GM23338 (cell line): ENCODE measurements around the gene TLR9. TPM values are rescaled to one million over a fixed set of nuclear protein-coding genes. Genes with fewer than 3 reads are reported as not detected.

ENCODE experiments used
- ATAC-seq: fragments of 200-7000 bp; cut with Tn5 transposase; 3 replicates; pipeline ENCODE4 v1.9.1; 2020
- DNase-seq: peaks from one replicate; pipeline ENCODE4 v3.0.0-alpha.2; 2015; ENCODE audit warnings: low spot score
- H2AFZ ChIP-seq: fragments of 200-600 bp; sonication (generic); 2 replicates; pipeline ENCODE4 v1.8.0; 2016; ENCODE audit warnings: antibody characterized with exemption, mild to moderate bottlenecking, moderate library complexity
- H3F3A ChIP-seq: fragments of 200-600 bp; sonication (generic); replicated peaks from 2 replicates; pipeline ENCODE4 v1.8.0; 2017; ENCODE audit warnings: antibody characterized with exemption, mixed run types, low read depth
- H3K27ac ChIP-seq: fragments of 200-600 bp; sonication (generic); 2 replicates; pipeline ENCODE4 v1.6.1; 2016; ENCODE audit warnings: low read depth
- H3K27me3 ChIP-seq: fragments of 200-600 bp; sonication (generic); 2 replicates; pipeline ENCODE4 v1.8.0; 2016; ENCODE audit warnings: mild to moderate bottlenecking, mixed run types, moderate library complexity; ENCODE audit not compliant: insufficient read depth
- H3K36me3 ChIP-seq: fragments of 200-600 bp; sonication (generic); 2 replicates; pipeline ENCODE4 v1.8.0; 2016; ENCODE audit warnings: mild to moderate bottlenecking; ENCODE audit not compliant: insufficient read depth
- H3K4me1 ChIP-seq: fragments of 200-600 bp; sonication (generic); 2 replicates; pipeline ENCODE4 v1.8.0; 2016; ENCODE audit warnings: mild to moderate bottlenecking, moderate library complexity; ENCODE audit not compliant: insufficient read depth
- H3K4me2 ChIP-seq: fragments of 200-600 bp; sonication (generic); 2 replicates; pipeline ENCODE4 v1.7.1; 2017; ENCODE audit warnings: mixed run types
- H3K4me3 ChIP-seq: fragments of 200-600 bp; sonication (generic); 2 replicates; pipeline ENCODE4 v1.6.1; 2016; ENCODE audit warnings: mixed run types
- H3K79me2 ChIP-seq: fragments of 200-600 bp; sonication (generic); replicated peaks from 2 replicates; pipeline ENCODE4 v1.8.0; 2017; ENCODE audit warnings: mild to moderate bottlenecking; ENCODE audit not compliant: insufficient read depth
- H3K9me2 ChIP-seq: fragments of 200-600 bp; sonication (generic); 2 replicates; pipeline ENCODE4 v1.8.0; 2017; ENCODE audit not compliant: insufficient read depth
- H4K20me1 ChIP-seq: fragments of 200-600 bp; sonication (generic); replicated peaks from 2 replicates; pipeline ENCODE4 v1.8.0; 2017; ENCODE audit warnings: mild to moderate bottlenecking; ENCODE audit not compliant: insufficient read depth
- H3K27ac Mint-ChIP-seq: 2 replicates; pipeline ENCODE4 v1.8.0; 2020; ENCODE audit warnings: inconsistent platforms, mild to moderate bottlenecking, moderate library complexity, mixed read lengths
- H3K27me3 Mint-ChIP-seq: 3 replicates; pipeline ENCODE4 v1.8.0; 2022; ENCODE audit warnings: low read depth, mild to moderate bottlenecking, moderate library complexity, mixed read lengths, inconsistent platforms; ENCODE audit not compliant: insufficient read depth, poor library complexity
- H3K36me3 Mint-ChIP-seq: 3 replicates; pipeline ENCODE4 v1.8.0; 2021; ENCODE audit warnings: low read depth, mild to moderate bottlenecking, inconsistent platforms, moderate library complexity, mixed read lengths
- H3K4me1 Mint-ChIP-seq: 3 replicates; pipeline ENCODE4 v1.8.0; 2020; ENCODE audit warnings: mild to moderate bottlenecking, inconsistent platforms, mixed read lengths
- H3K4me3 Mint-ChIP-seq: 3 replicates; pipeline ENCODE4 v1.8.0; 2021; ENCODE audit warnings: moderate library complexity, mild to moderate bottlenecking, inconsistent platforms, mixed read lengths
- H3K9me3 Mint-ChIP-seq: 3 replicates; pipeline ENCODE4 v1.8.0; 2020; ENCODE audit warnings: moderate library complexity, mild to moderate bottlenecking, inconsistent platforms, mixed read lengths
- CREB1 ChIP-seq: fragments of 250-450 bp; sonication (Bioruptor Pico); IDR thresholded peaks from 2 replicates; pipeline ENCODE4 v1.5.0; 2020; ENCODE audit warnings: low read depth, mild to moderate bottlenecking, moderate library complexity
- EZH2 ChIP-seq: fragments of 200-600 bp; sonication (generic); IDR thresholded peaks from one replicate; pipeline ENCODE4 v1.8.0; 2017; ENCODE audit warnings: antibody characterized with exemption, mild to moderate bottlenecking, low read depth; ENCODE audit not compliant: unreplicated experiment
- EZH2phosphoT487 ChIP-seq: fragments of 200-600 bp; sonication (generic); IDR thresholded peaks from one replicate; pipeline ENCODE4 v1.8.1; 2018; ENCODE audit warnings: antibody characterized with exemption; ENCODE audit not compliant: unreplicated experiment
- JUNB ChIP-seq: IDR thresholded peaks from one replicate; pipeline ENCODE4 v1.6.1; 2016; ENCODE audit warnings: antibody characterized with exemption; ENCODE audit not compliant: unreplicated experiment
- NANOG ChIP-seq: IDR thresholded peaks from 2 replicates; pipeline ENCODE4 v1.6.1; 2016; ENCODE audit warnings: antibody characterized with exemption, borderline replicate concordance
- POLR2AphosphoS5 ChIP-seq: IDR thresholded peaks from 2 replicates; pipeline ENCODE4 v1.6.1; 2016; ENCODE audit warnings: antibody characterized with exemption, low read depth
- STAT1 ChIP-seq: IDR thresholded peaks from one replicate; pipeline ENCODE4 v1.6.1; 2016; ENCODE audit warnings: antibody characterized with exemption; ENCODE audit not compliant: unreplicated experiment
- ZNF114 ChIP-seq: fragments of 250-450 bp; sonication (Bioruptor Pico); IDR thresholded peaks from 2 replicates; pipeline ENCODE4 v1.5.0; 2020; ENCODE audit warnings: mild to moderate bottlenecking, moderate library complexity
- ZNF331 ChIP-seq: fragments of 250-450 bp; sonication (Bioruptor Pico); IDR thresholded peaks from 2 replicates; pipeline ENCODE4 v1.5.0; 2020; ENCODE audit warnings: low read depth, mild to moderate bottlenecking, moderate library complexity
- polyA plus RNA-seq: library from polyadenylated mRNA; unstranded; fragments of >200 nt; fragmentation: Nextera tagmentation; extraction: Ambion mirVana; gene quantifications from 2 replicates; pipeline ENCODE4 v1.2.1, GENCODE V29; 2016
- total RNA-seq: library from RNA; depleted of rRNA; stranded (reverse); fragments of >200 nt; shearing (Covaris generic); gene quantifications from 2 replicates; pipeline ENCODE4 v1.2.3, GENCODE V29; 2014
- TF ChIP-seq, protein P1 (sequence below): fragments of 250-450 bp; sonication (Bioruptor Pico); IDR thresholded peaks from 2 replicates; pipeline ENCODE4 v1.5.0; 2020; ENCODE audit warnings: mild to moderate bottlenecking, moderate library complexity
- TF ChIP-seq, protein P2 (sequence below): IDR thresholded peaks from one replicate; pipeline ENCODE4 v1.6.1; 2018; ENCODE audit warnings: antibody characterized with exemption; ENCODE audit not compliant: unreplicated experiment
- TF ChIP-seq, protein P3 (sequence below): IDR thresholded peaks from 2 replicates; pipeline ENCODE4 v1.6.1; 2016; ENCODE audit warnings: antibody characterized with exemption
- TF ChIP-seq, protein P4 (sequence below), 2 experiments: fragments of 200-600 bp in 1 of 2; sonication (generic) in 1 of 2; conservative IDR thresholded peaks; 2 replicates each; pipeline versions ENCODE4 v1.5.1 to v1.6.1; 2016 to 2017; ENCODE audit warnings: antibody characterized with exemption in 2 of 2, low read depth in 2 of 2, mild to moderate bottlenecking in 2 of 2, moderate library complexity in 1 of 2

Gene TLR9
- total and polyA plus RNA-seq, 2 experiments from 2014 or later, result not detected

DNA sequence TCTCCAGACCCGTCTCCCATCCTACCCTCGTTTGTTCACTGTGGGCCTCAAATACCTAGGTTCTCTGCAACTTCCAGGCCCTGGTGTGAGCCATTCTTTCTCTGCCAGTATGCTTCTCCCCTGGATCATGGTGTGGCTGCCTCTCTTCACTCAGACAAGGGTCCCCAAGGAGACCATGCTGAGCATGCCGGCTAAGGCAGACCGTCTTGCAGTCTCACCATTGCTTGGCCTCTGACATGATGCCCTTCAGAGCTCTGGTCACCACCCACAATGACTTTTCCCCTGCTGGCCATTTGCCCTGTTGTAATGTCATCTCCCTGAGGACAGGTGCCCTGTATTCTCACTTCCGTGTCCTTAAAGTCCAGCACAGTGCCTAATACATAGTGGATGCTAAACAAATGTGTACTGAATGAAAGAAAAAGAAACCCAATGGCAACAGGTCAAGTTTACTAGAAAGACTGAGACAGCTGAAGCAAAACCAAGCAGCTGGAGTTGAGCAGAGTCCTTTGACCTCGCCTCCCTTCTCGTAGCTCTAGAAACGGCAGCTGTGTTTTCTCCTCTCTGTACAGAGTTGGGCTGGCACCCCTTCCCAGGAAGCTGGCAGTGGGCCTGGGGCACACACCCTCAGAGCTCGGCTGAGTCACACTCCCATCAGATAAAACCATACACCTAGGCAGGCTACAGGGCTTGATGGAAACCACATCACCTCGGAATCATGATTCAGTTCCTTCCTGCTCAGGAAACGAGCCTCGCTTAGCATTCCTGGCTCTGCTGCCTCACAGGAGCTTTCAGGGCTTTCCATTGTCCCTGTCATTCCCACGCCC, 8.6 kb downstream of the TLR9 start:
- peaks cover 2% of the 10 kb centered on the region; the same call in 1 of the 2 replicates for H4K20me1 ChIP-seq
- H3K4me3 Mint-ChIP-seq, result no peak overlapping the region

More for the DNA sequence above, 8.6 kb downstream of the TLR9 start:
- Mint-ChIP-seq H3K27ac (no peak overlapping the region), H3K36me3 (peaks cover 38% of the 10 kb centered on the region), H3K9me3 (no peaks in the 10 kb centered on the region), H3K27me3 (peaks cover 7% of the 10 kb centered on the region), H3K4me1 (peaks cover 8% of the 10 kb centered on the region; the same call in 2 of the 3 replicates)
- peaks cover 21% of the 10 kb centered on the region for H3K36me3 ChIP-seq
- no peaks in the 10 kb centered on the region for H3K79me2 ChIP-seq
- no peak overlapping the region for H3K27ac ChIP-seq
- no peak overlapping the region for H3K4me3 ChIP-seq
- H3K4me1 ChIP-seq, result peaks cover 3% of the 10 kb centered on the region
- H3K27me3 ChIP-seq, result no peaks in the 10 kb centered on the region
- TF ChIP-seq EZH2 (no peak), EZH2phosphoT487 (no peak), ZNF331 (no peak), ZNF114 (CRISPR knock-in tag) (no peak), NANOG (no peak), JUNB (no peak), CREB1 (no peak), STAT1 (no peak), POLR2AphosphoS5 (no peak)
- TF ChIP-seq, protein P1, sequence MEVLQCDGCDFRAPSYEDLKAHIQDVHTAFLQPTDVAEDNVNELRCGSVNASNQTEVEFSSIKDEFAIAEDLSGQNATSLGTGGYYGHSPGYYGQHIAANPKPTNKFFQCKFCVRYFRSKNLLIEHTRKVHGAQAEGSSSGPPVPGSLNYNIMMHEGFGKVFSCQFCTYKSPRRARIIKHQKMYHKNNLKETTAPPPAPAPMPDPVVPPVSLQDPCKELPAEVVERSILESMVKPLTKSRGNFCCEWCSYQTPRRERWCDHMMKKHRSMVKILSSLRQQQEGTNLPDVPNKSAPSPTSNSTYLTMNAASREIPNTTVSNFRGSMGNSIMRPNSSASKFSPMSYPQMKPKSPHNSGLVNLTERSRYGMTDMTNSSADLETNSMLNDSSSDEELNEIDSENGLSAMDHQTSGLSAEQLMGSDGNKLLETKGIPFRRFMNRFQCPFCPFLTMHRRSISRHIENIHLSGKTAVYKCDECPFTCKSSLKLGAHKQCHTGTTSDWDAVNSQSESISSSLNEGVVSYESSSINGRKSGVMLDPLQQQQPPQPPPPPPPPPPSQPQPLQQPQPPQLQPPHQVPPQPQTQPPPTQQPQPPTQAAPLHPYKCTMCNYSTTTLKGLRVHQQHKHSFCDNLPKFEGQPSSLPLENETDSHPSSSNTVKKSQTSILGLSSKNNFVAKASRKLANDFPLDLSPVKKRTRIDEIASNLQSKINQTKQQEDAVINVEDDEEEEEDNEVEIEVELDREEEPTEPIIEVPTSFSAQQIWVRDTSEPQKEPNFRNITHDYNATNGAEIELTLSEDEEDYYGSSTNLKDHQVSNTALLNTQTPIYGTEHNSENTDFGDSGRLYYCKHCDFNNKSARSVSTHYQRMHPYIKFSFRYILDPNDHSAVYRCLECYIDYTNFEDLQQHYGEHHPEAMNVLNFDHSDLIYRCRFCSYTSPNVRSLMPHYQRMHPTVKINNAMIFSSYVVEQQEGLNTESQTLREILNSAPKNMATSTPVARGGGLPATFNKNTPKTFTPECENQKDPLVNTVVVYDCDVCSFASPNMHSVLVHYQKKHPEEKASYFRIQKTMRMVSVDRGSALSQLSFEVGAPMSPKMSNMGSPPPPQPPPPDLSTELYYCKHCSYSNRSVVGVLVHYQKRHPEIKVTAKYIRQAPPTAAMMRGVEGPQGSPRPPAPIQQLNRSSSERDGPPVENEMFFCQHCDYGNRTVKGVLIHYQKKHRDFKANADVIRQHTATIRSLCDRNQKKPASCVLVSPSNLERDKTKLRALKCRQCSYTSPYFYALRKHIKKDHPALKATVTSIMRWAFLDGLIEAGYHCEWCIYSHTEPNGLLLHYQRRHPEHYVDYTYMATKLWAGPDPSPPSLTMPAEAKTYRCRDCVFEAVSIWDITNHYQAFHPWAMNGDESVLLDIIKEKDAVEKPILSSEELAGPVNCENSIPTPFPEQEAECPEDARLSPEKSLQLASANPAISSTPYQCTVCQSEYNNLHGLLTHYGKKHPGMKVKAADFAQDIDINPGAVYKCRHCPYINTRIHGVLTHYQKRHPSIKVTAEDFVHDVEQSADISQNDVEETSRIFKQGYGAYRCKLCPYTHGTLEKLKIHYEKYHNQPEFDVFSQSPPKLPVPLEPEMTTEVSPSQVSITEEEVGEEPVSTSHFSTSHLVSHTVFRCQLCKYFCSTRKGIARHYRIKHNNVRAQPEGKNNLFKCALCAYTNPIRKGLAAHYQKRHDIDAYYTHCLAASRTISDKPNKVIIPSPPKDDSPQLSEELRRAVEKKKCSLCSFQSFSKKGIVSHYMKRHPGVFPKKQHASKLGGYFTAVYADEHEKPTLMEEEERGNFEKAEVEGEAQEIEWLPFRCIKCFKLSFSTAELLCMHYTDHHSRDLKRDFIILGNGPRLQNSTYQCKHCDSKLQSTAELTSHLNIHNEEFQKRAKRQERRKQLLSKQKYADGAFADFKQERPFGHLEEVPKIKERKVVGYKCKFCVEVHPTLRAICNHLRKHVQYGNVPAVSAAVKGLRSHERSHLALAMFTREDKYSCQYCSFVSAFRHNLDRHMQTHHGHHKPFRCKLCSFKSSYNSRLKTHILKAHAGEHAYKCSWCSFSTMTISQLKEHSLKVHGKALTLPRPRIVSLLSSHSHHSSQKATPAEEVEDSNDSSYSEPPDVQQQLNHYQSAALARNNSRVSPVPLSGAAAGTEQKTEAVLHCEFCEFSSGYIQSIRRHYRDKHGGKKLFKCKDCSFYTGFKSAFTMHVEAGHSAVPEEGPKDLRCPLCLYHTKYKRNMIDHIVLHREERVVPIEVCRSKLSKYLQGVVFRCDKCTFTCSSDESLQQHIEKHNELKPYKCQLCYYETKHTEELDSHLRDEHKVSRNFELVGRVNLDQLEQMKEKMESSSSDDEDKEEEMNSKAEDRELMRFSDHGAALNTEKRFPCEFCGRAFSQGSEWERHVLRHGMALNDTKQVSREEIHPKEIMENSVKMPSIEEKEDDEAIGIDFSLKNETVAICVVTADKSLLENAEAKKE (CRISPR knock-in tag), result no peak
- TF ChIP-seq, protein P2, sequence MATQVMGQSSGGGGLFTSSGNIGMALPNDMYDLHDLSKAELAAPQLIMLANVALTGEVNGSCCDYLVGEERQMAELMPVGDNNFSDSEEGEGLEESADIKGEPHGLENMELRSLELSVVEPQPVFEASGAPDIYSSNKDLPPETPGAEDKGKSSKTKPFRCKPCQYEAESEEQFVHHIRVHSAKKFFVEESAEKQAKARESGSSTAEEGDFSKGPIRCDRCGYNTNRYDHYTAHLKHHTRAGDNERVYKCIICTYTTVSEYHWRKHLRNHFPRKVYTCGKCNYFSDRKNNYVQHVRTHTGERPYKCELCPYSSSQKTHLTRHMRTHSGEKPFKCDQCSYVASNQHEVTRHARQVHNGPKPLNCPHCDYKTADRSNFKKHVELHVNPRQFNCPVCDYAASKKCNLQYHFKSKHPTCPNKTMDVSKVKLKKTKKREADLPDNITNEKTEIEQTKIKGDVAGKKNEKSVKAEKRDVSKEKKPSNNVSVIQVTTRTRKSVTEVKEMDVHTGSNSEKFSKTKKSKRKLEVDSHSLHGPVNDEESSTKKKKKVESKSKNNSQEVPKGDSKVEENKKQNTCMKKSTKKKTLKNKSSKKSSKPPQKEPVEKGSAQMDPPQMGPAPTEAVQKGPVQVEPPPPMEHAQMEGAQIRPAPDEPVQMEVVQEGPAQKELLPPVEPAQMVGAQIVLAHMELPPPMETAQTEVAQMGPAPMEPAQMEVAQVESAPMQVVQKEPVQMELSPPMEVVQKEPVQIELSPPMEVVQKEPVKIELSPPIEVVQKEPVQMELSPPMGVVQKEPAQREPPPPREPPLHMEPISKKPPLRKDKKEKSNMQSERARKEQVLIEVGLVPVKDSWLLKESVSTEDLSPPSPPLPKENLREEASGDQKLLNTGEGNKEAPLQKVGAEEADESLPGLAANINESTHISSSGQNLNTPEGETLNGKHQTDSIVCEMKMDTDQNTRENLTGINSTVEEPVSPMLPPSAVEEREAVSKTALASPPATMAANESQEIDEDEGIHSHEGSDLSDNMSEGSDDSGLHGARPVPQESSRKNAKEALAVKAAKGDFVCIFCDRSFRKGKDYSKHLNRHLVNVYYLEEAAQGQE, result no peak
- TF ChIP-seq, protein P3, sequence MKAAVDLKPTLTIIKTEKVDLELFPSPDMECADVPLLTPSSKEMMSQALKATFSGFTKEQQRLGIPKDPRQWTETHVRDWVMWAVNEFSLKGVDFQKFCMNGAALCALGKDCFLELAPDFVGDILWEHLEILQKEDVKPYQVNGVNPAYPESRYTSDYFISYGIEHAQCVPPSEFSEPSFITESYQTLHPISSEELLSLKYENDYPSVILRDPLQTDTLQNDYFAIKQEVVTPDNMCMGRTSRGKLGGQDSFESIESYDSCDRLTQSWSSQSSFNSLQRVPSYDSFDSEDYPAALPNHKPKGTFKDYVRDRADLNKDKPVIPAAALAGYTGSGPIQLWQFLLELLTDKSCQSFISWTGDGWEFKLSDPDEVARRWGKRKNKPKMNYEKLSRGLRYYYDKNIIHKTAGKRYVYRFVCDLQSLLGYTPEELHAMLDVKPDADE, result no peak
- TF ChIP-seq, protein P4, sequence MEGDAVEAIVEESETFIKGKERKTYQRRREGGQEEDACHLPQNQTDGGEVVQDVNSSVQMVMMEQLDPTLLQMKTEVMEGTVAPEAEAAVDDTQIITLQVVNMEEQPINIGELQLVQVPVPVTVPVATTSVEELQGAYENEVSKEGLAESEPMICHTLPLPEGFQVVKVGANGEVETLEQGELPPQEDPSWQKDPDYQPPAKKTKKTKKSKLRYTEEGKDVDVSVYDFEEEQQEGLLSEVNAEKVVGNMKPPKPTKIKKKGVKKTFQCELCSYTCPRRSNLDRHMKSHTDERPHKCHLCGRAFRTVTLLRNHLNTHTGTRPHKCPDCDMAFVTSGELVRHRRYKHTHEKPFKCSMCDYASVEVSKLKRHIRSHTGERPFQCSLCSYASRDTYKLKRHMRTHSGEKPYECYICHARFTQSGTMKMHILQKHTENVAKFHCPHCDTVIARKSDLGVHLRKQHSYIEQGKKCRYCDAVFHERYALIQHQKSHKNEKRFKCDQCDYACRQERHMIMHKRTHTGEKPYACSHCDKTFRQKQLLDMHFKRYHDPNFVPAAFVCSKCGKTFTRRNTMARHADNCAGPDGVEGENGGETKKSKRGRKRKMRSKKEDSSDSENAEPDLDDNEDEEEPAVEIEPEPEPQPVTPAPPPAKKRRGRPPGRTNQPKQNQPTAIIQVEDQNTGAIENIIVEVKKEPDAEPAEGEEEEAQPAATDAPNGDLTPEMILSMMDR (conservative IDR thresholded peaks at IDR 0.05; ENCODE audit: low read depth in 2 of 2), result no peak
- no peaks in the 10 kb centered on the region for H3K9me2 ChIP-seq
- H3F3A ChIP-seq, result no peaks in the 10 kb centered on the region
- no peak for DNase-seq
- no peak overlapping the region for H2AFZ ChIP-seq
- H3K4me2 ChIP-seq, result no peak overlapping the region
- no peak for ATAC-seq
